K562 (cell line): ENCODE measurements around the gene METTL6. TPM values are rescaled to one million over a fixed set of nuclear protein-coding genes. Genes with fewer than 3 reads are reported as not detected.
A peak's percentile ranks its signal among the peaks of the same experiment; 100 is the strongest.

Experiments used
- BCL6 ChIP-seq: fragments of 250-450 bp; sonication (Bioruptor Pico); IDR thresholded peaks from 2 replicates; pipeline ENCODE4 v1.4.0; 2020
- ERF ChIP-seq: fragments of 450-650 bp; formaldehyde crosslinking; IDR thresholded peaks from 2 replicates; pipeline ENCODE4 v1.4.0; 2020; ENCODE audit warnings: mild to moderate bottlenecking, mixed read lengths
- NFE2 ChIP-seq: IDR thresholded peaks from 2 replicates; pipeline ENCODE4 v1.6.1; 2014; ENCODE audit warnings: antibody characterized with exemption, low read depth
- SMAD3 ChIP-seq: fragments of 450-650 bp; formaldehyde crosslinking; conservative IDR thresholded peaks from 2 replicates; pipeline ENCODE4 v1.4.0; 2020; ENCODE audit warnings: mild to moderate bottlenecking
- ZNF444 ChIP-seq: fragments of 250-450 bp; sonication (Bioruptor Pico); IDR thresholded peaks from 2 replicates; pipeline ENCODE4 v1.4.0; 2020; ENCODE audit warnings: mild to moderate bottlenecking, moderate library complexity
- ZNF584 ChIP-seq: fragments of 200-800 bp; sonication (Bioruptor generic); IDR thresholded peaks from 2 replicates; pipeline ENCODE4 v1.6.1; 2016; ENCODE audit warnings: low read depth, mild to moderate bottlenecking, missing genetic modification characterization, missing compliant biosample characterization
- polyA plus RNA-seq, 8 experiments: library from polyadenylated mRNA; depleted of rRNA in 4 of 8; stranded (reverse) in 5 of 8; unstranded in 3 of 8; fragments of >200 nt; fragmentation: Nextera tagmentation in 2 of 8; fragmentation: Illumina TruSeq in 1 of 8; extraction: Ambion mirVana in 2 of 8; extraction: Trizol in 1 of 8; gene quantifications; 2 replicates each; pipeline versions ENCODE4 v1.2.1 to v1.2.3, GENCODE V29; 2011 to 2014; ENCODE audit warnings: inconsistent platforms in 1 of 8, missing spikeins in 1 of 8
- total RNA-seq, 7 experiments: library from RNA; depleted of rRNA in 6 of 7; stranded (reverse); fragments of >200 nt in 6 of 7; fragmentation: Illumina TruSeq in 2 of 7; extraction: Trizol in 2 of 7; gene quantifications; 2 replicates each; pipeline versions ENCODE4 v1.2.1 to v1.2.3, GENCODE V29; 2011 to 2021; ENCODE audit warnings: low replicate concordance in 1 of 7
- TF ChIP-seq, protein P1 (sequence below): fragments of 250-450 bp; sonication (Bioruptor Pico); IDR thresholded peaks from 2 replicates; pipeline ENCODE4 v1.8.0; 2021; ENCODE audit warnings: moderate library complexity, mild to moderate bottlenecking, inconsistent platforms
- TF ChIP-seq, protein P2 (sequence below): fragments of 450-650 bp; conservative IDR thresholded peaks from 2 replicates; pipeline ENCODE4 v1.6.1; 2016; ENCODE audit warnings: missing genetic modification characterization, low read depth, mild to moderate bottlenecking, missing compliant biosample characterization, moderate library complexity
- TF ChIP-seq, protein P3 (sequence below): fragments of 200-800 bp; sonication (Bioruptor generic); IDR thresholded peaks from 2 replicates; pipeline ENCODE4 v1.6.1; 2017; ENCODE audit warnings: missing genetic modification characterization, missing compliant biosample characterization
- TF ChIP-seq, protein P4 (sequence below): fragments of 450-650 bp; formaldehyde crosslinking; IDR thresholded peaks from 2 replicates; pipeline ENCODE4 v1.4.0; 2020; ENCODE audit warnings: mild to moderate bottlenecking
- TF ChIP-seq, protein P5 (sequence below): fragments of 250-450 bp; sonication (Bioruptor Pico); IDR thresholded peaks from 2 replicates; pipeline ENCODE4 v1.4.0; 2020; ENCODE audit warnings: mild to moderate bottlenecking, moderate library complexity, borderline replicate concordance
- TF ChIP-seq, protein P6 (sequence below): fragments of 450-650 bp; IDR thresholded peaks from 2 replicates; pipeline ENCODE4 v1.6.1; 2016; ENCODE audit warnings: missing biosample characterization, missing genetic modification characterization
- TF ChIP-seq, protein P7 (sequence below), 3 experiments: fragments of 200-800 bp in 1 of 3; sonication (Bioruptor generic) in 1 of 3; sonication (generic) in 1 of 3; formaldehyde crosslinking in 1 of 3; IDR thresholded peaks; 2 replicates each; pipeline versions ENCODE4 v1.6.1 to v1.8.0; 2016 to 2022; ENCODE audit warnings: mild to moderate bottlenecking in 2 of 3, missing compliant biosample characterization in 2 of 3, missing genetic modification characterization in 2 of 3, missing genetic modification reagents in 1 of 3

The METTL6 gene
- total and polyA plus RNA-seq, 9 of the 15 experiments (the other 6 are each of a cell fraction or from before 2014, with no cell fraction given) = 18.8 to 61.5 (median 33.9) TPM

DNA sequence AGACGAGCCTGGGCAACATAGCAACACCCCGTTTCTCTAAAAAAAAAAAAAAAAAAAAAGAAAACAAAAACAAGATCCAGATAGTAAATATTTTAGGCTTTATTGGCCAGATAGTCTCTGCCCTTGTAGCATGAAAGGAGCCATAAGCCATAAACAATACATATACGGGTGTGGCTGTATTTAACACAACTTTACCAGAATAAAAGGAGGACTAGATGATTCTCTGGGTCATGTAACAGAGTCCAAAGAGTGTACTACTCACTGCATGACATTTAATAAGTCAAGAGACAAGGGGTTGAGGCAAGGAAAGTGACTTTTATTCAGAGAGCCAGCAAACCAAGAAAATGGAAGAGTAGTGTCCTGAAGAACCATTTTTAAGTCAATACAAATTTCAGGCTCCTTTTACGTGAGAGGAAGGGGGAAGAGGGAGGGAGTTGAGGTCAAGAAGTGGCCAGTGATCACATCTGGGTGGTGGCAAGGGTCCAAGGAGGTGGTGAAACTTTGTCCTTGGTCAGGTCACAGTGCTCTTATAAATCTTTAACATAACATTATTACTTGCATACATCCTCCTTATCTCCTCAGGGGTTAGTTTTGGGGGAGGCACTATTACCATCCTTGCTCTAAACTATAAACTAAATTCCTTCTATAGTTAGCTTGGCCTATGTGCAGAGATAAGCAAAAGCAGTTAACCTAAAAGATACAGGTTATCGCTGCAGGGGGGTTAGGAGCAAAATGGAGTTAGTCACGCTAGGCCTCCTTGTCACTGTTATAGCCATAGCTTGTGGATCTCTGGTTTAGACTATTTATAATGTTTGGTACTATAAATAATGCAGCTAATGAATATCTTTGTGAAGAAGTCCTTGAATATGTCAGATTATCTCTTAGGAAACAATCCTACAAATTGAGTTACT, 46.1 kb downstream of the METTL6 start (continued):
- TF ChIP-seq, protein P1, sequence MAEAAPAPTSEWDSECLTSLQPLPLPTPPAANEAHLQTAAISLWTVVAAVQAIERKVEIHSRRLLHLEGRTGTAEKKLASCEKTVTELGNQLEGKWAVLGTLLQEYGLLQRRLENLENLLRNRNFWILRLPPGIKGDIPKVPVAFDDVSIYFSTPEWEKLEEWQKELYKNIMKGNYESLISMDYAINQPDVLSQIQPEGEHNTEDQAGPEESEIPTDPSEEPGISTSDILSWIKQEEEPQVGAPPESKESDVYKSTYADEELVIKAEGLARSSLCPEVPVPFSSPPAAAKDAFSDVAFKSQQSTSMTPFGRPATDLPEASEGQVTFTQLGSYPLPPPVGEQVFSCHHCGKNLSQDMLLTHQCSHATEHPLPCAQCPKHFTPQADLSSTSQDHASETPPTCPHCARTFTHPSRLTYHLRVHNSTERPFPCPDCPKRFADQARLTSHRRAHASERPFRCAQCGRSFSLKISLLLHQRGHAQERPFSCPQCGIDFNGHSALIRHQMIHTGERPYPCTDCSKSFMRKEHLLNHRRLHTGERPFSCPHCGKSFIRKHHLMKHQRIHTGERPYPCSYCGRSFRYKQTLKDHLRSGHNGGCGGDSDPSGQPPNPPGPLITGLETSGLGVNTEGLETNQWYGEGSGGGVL = 0 out of 2 replicates have a peak, but pooled peaks have one; percentile 15
- TF ChIP-seq, protein P2, sequence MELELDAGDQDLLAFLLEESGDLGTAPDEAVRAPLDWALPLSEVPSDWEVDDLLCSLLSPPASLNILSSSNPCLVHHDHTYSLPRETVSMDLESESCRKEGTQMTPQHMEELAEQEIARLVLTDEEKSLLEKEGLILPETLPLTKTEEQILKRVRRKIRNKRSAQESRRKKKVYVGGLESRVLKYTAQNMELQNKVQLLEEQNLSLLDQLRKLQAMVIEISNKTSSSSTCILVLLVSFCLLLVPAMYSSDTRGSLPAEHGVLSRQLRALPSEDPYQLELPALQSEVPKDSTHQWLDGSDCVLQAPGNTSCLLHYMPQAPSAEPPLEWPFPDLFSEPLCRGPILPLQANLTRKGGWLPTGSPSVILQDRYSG = peak; percentile 97
- TF ChIP-seq, protein P3, sequence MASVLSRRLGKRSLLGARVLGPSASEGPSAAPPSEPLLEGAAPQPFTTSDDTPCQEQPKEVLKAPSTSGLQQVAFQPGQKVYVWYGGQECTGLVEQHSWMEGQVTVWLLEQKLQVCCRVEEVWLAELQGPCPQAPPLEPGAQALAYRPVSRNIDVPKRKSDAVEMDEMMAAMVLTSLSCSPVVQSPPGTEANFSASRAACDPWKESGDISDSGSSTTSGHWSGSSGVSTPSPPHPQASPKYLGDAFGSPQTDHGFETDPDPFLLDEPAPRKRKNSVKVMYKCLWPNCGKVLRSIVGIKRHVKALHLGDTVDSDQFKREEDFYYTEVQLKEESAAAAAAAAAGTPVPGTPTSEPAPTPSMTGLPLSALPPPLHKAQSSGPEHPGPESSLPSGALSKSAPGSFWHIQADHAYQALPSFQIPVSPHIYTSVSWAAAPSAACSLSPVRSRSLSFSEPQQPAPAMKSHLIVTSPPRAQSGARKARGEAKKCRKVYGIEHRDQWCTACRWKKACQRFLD (CRISPR knock-in tag) = peak; percentile 92
- TF ChIP-seq ERF = peak; percentile 84; the same call in 1 of the 2 replicates
- TF ChIP-seq, protein P4, sequence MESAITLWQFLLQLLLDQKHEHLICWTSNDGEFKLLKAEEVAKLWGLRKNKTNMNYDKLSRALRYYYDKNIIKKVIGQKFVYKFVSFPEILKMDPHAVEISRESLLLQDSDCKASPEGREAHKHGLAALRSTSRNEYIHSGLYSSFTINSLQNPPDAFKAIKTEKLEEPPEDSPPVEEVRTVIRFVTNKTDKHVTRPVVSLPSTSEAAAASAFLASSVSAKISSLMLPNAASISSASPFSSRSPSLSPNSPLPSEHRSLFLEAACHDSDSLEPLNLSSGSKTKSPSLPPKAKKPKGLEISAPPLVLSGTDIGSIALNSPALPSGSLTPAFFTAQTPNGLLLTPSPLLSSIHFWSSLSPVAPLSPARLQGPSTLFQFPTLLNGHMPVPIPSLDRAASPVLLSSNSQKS (CRISPR knock-in tag) = peak; percentile 83; the same call in 1 of the 2 replicates
- TF ChIP-seq ZNF584 = peak; percentile 85
- TF ChIP-seq BCL6 = peak; percentile 89
- TF ChIP-seq ZNF444 (CRISPR knock-in tag) = peak; percentile 68; the same call in 1 of the 2 replicates
- TF ChIP-seq, protein P5, sequence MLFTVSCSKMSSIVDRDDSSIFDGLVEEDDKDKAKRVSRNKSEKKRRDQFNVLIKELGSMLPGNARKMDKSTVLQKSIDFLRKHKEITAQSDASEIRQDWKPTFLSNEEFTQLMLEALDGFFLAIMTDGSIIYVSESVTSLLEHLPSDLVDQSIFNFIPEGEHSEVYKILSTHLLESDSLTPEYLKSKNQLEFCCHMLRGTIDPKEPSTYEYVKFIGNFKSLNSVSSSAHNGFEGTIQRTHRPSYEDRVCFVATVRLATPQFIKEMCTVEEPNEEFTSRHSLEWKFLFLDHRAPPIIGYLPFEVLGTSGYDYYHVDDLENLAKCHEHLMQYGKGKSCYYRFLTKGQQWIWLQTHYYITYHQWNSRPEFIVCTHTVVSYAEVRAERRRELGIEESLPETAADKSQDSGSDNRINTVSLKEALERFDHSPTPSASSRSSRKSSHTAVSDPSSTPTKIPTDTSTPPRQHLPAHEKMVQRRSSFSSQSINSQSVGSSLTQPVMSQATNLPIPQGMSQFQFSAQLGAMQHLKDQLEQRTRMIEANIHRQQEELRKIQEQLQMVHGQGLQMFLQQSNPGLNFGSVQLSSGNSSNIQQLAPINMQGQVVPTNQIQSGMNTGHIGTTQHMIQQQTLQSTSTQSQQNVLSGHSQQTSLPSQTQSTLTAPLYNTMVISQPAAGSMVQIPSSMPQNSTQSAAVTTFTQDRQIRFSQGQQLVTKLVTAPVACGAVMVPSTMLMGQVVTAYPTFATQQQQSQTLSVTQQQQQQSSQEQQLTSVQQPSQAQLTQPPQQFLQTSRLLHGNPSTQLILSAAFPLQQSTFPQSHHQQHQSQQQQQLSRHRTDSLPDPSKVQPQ (CRISPR knock-in tag) = peak; percentile 50; the same call in 1 of the 2 replicates
- TF ChIP-seq, protein P6, sequence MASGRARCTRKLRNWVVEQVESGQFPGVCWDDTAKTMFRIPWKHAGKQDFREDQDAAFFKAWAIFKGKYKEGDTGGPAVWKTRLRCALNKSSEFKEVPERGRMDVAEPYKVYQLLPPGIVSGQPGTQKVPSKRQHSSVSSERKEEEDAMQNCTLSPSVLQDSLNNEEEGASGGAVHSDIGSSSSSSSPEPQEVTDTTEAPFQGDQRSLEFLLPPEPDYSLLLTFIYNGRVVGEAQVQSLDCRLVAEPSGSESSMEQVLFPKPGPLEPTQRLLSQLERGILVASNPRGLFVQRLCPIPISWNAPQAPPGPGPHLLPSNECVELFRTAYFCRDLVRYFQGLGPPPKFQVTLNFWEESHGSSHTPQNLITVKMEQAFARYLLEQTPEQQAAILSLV (tag) = peak; percentile 83
- TF ChIP-seq, protein P7, sequence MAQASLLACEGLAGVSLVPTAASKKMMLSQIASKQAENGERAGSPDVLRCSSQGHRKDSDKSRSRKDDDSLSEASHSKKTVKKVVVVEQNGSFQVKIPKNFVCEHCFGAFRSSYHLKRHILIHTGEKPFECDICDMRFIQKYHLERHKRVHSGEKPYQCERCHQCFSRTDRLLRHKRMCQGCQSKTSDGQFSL (CRISPR knock-in tag; IDR thresholded peaks at IDR 0.05) = no peak
- TF ChIP-seq, protein P7 (tag; IDR thresholded peaks at IDR 0.05) = peak in 1 of 2 experiments; percentile 91; a peak in 2 of 4 replicates
- peak; percentile 97 for TF ChIP-seq SMAD3 (CRISPR knock-in tag)
- no peak for TF ChIP-seq NFE2
